Keratinocyte (primary cell): ENCODE measurements around the gene RTP5.

Source experiments
- CTCF ChIP-seq, 3 experiments: IDR thresholded peaks in 1 of 3; conservative IDR thresholded peaks in 1 of 3; optimal IDR thresholded peaks in 1 of 3; 2 replicates in 2 of 3; 3 replicates in 1 of 3; pipeline versions ENCODE3 to v1.5.1; 2011; ENCODE audit warnings: low read length in 3 of 3, mild to moderate bottlenecking in 3 of 3, moderate library complexity in 2 of 3, control low read depth in 1 of 3, inconsistent platforms in 1 of 3; ENCODE audit not compliant: insufficient read depth in 2 of 3; ENCODE audit errors: extremely low read depth in 1 of 3
- EZH2 ChIP-seq: IDR thresholded peaks from one replicate; pipeline ENCODE4 v1.6.1; 2012; ENCODE audit warnings: inconsistent platforms, mild to moderate bottlenecking, low read length, moderate library complexity

- TF ChIP-seq CTCF (optimal IDR thresholded peaks at IDR 0.05 in 1 of 3, IDR thresholded peaks at IDR 0.05 in 1 of 3, conservative IDR thresholded peaks at IDR 0.05 in 1 of 3; ENCODE audit: extremely low read depth in 1 of 3, insufficient read depth in 2 of 3, low read length in 3 of 3) (no peak), EZH2 (no peak)
These were observed 9.8 kb downstream of the RTP5 start for GRCh38 chr2:241879326-241879725.
